GM12801 (cell line): ENCODE results near the gene COA1.

Source experiments
- TF ChIP-seq, protein P1 (sequence below): IDR thresholded peaks from one replicate; pipeline ENCODE4 v1.5.1; 2011; ENCODE audit warnings: control low read depth; ENCODE audit not compliant: insufficient read length; ENCODE audit errors: extremely low read depth

COA1 gene

DNA sequence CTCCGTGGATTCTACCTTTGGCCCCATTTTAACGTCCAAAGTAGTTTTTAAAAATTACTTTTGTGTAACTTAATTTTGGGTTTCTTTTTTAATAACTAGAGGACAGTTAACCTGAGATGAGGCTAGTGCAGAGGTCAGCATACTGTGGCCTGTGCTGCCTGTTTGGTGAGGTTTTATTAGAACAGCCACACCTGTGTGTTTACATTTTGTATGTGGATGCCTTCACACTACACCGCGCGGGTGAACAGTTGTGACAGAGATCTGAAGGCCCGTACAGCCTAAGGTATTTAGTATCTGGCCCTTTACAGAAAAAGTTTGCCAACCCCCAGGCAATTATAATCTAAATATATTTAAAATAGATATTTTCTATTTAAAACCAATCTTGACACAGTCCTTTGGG is 99.5 kb downstream of the COA1 start:
- TF ChIP-seq, protein P1, sequence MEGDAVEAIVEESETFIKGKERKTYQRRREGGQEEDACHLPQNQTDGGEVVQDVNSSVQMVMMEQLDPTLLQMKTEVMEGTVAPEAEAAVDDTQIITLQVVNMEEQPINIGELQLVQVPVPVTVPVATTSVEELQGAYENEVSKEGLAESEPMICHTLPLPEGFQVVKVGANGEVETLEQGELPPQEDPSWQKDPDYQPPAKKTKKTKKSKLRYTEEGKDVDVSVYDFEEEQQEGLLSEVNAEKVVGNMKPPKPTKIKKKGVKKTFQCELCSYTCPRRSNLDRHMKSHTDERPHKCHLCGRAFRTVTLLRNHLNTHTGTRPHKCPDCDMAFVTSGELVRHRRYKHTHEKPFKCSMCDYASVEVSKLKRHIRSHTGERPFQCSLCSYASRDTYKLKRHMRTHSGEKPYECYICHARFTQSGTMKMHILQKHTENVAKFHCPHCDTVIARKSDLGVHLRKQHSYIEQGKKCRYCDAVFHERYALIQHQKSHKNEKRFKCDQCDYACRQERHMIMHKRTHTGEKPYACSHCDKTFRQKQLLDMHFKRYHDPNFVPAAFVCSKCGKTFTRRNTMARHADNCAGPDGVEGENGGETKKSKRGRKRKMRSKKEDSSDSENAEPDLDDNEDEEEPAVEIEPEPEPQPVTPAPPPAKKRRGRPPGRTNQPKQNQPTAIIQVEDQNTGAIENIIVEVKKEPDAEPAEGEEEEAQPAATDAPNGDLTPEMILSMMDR: no peak

DNA sequence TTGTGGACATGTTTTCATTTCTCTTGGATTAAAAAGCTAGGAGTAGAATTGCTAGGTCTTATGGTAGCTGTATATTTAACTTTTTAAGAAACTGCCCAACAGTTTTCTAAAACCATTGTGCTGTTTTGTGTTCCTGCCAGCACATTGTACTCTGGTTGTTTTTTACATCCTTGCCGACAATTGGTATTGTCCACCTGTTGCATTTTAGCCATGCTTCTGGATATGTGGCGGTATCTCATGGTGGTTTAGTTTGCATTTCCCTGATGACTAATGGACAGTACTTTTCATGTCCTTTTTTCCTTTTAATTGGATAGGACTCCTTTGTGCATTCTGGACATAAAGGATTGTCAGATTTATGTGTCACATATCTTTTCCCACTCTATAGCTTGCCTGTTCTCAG is 100.9 kb downstream of the COA1 start:
- TF ChIP-seq, protein P1: no peak

DNA sequence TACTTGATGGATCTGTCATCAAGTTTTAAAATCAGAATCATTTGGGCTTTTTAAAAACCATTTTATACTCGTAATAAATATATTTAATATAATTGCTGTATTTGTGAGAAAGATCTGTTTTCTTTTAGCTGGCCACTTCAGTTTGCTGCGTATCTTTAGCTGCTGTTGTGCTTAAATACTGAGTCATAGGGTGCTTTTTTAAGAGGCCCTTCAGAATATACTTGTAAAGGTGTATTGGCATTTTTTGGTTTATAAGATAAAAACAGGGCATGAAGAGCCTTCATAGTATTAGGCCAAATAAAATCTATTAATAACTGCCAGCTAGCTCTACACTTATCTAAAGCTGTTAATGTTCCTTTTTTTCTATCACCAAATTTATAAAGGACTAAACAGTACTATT is 102.6 kb downstream of the COA1 start:
- TF ChIP-seq, protein P1: no peak

DNA sequence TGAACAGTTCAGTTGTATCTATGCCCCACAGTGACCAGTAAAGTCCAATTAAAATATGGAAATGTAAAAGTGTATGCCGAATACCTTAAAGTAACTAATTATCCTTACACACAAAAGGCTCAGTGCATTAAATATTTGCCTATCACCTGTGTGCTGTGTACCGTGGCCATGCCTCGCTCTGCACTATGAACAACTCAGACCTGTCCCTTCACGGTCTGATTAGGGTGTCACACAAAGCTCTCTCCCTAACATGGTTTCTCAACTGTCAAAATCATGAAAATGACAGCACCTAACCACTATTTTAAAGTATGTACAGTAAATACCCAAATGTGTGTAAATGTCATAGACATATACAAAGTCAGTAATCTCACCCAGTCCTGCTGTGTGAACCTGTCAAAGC is 103.3 kb downstream of the COA1 start:
- TF ChIP-seq, protein P1: no peak

DNA sequence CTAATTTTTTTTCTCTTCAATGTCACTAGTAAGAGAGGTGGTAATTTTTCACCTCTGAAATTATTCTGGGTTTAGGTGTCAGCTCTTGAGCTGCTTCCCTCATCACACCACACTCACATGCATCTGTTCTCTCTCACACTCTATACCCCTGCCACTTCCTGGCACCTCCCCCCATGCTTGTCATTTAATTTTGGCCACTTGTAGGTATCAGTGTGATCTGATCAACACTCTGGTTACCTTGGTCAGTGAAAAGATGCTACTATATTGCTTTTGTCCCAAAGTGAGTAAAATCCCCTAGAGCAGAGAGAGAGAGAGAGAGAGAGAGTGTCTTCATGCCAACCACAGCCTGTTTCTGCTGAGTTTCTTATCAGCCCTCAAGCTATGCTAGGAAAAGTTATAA is 103.9 kb downstream of the COA1 start:
- TF ChIP-seq, protein P1: no peak

DNA sequence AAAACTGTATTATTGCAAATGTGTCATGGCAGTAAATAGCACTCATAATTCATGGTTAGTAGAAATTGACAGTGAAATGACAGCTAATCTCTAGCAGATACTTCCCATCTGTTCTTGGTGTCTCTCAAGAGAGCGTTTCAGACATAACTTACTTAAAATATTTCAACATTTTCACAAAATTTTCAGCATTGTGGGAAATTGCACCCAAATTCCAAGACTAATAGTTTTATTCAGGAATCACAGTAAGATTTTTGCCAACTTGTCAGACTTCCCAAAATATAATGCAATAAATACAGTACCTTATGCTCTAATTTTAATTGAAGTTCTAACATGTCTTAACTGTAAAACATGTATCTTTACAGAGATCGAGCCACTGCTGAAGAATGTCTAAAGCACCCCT is 105.2 kb downstream of the COA1 start:
- TF ChIP-seq, protein P1: no peak

DNA sequence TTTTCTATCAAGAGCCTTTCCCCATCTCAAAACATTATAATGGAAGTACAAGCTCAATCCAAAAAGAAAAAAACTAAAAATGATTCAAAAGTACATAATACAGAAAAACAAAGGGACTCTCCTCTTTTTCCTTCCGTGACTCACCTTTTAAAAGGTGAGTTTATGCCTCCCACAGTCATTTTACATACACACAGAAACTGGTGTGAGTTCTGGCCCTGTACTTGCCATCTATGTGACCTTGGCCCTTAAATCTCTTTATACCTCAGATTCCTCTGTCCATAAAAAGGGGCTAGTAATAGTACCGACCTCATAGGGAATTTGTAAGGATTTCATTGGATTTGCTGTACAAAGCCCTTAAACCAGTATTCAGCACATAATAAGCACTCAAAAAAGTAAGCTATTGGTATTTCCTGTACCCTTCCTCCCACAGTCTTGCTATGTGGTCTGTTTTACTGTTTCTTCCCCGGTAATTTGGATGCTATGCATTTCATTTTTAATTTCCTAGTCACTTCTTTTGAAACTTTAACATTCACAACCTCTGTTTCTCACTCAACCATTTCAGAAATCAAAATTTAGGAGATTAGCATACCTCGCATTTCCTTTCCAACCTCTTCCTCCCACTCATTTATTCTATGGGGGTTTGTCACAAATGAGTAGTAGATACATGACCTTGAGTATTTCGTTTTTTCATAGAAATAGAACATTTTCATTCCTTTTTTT is 107.4 kb downstream of the COA1 start:
- TF ChIP-seq, protein P1: no peak
